ENCODE measurements around the gene DLGAP5.

Gene DLGAP5

GRCh38 chr14:55180006-55180405, 11.4 kb downstream of the DLGAP5 start:
- no peak for DNase-seq

GRCh38 chr14:55170526-55170925, 20.9 kb downstream of the DLGAP5 start:
- DNase-seq, result no peak

- peak; percentile 3 for DNase-seq
Observed at GRCh38 chr14:55160989-55161388, 30.4 kb downstream of the DLGAP5 start.

GRCh38 chr14:55158412-55158811, 33.0 kb downstream of the DLGAP5 start:
- no peak for DNase-seq

GRCh38 chr14:55157080-55157479, 34.3 kb downstream of the DLGAP5 start:
- DNase-seq, result no peak

- DNase-seq, result no peak
Observed at GRCh38 chr14:55153951-55154350, 37.4 kb downstream of the DLGAP5 start.

- DNase-seq, result no peak
Observed at GRCh38 chr14:55152052-55152753, 39.2 kb downstream of the DLGAP5 start.

GRCh38 chr14:55151601-55152000, 39.8 kb downstream of the DLGAP5 start:
- no peak for DNase-seq

- DNase-seq, result no peak
Observed at GRCh38 chr14:55146425-55146824, 45.0 kb downstream of the DLGAP5 start.

- DNase-seq, result no peak
Observed at GRCh38 chr14:55142466-55142865, 48.9 kb downstream of the DLGAP5 start.

GRCh38 chr14:55141825-55142224, 49.6 kb downstream of the DLGAP5 start:
- no peak for DNase-seq

- DNase-seq, result no peak
Observed at GRCh38 chr14:55139696-55140509, 51.5 kb downstream of the DLGAP5 start.

- DNase-seq, result no peak
Observed at GRCh38 chr14:55139141-55139540, 52.2 kb downstream of the DLGAP5 start.

- DNase-seq, result no peak
Observed at GRCh38 chr14:55138091-55138490, 53.3 kb downstream of the DLGAP5 start.

- no peak for DNase-seq
Observed at GRCh38 chr14:55136885-55137786, 54.2 kb downstream of the DLGAP5 start.

- no peak for DNase-seq
Observed at GRCh38 chr14:55136241-55136640, 55.1 kb downstream of the DLGAP5 start.

GRCh38 chr14:55133416-55133815, 58.0 kb downstream of the DLGAP5 start:
- no peak for DNase-seq

- DNase-seq, result no peak
Observed at GRCh38 chr14:55131370-55132137, 59.8 kb downstream of the DLGAP5 start.

GRCh38 chr14:55130196-55130550, 61.2 kb downstream of the DLGAP5 start:
- DNase-seq, result no peak

- DNase-seq, result no peak
Observed at GRCh38 chr14:55129428-55130195, 61.8 kb downstream of the DLGAP5 start.

GRCh38 chr14:55129086-55129427, 62.3 kb downstream of the DLGAP5 start, which contains the start of gene LGALS3:
Gene LGALS3 (plus strand): TSS chr14:55129252. CDS start chr14:55137374, 8,122 bp downstream.
- no peak for DNase-seq

All from NCI-H1105 (cell line).